NB4 (cell line): ENCODE results near the gene PRRG4.

Experiments used
- CTCF ChIP-seq: IDR thresholded peaks from one replicate; pipeline ENCODE4 v1.5.1; 2012; ENCODE audit warnings: low read depth, low read length
- MYC ChIP-seq: IDR thresholded peaks from 2 replicates; pipeline ENCODE4 v1.6.1; 2011; ENCODE audit warnings: low read depth, low read length
- POLR2A ChIP-seq: IDR thresholded peaks from 2 replicates; pipeline ENCODE4 v1.6.1; 2011; ENCODE audit warnings: mild to moderate bottlenecking; ENCODE audit not compliant: insufficient read length; ENCODE audit errors: extremely low read depth

GRCh38 chr11:32809313-32809712 is 20.4 kb upstream of the PRRG4 start:
- TF ChIP-seq CTCF (peak; percentile 85), POLR2A (no peak), MYC (no peak)
